DND-41 (cell line): ENCODE results near the gene MMP28.

Source experiments
- CTCF ChIP-seq: IDR thresholded peaks from 2 replicates; pipeline ENCODE4 v1.5.1; 2012; ENCODE audit warnings: borderline replicate concordance, low read length, moderate library complexity, mild to moderate bottlenecking; ENCODE audit not compliant: poor library complexity, severe bottlenecking; ENCODE audit errors: extremely low read depth
- EZH2 ChIP-seq: IDR thresholded peaks from 3 replicates; pipeline ENCODE4 v1.6.1; 2012; ENCODE audit warnings: borderline replicate concordance, low read depth, mild to moderate bottlenecking, moderate library complexity, low read length, inconsistent platforms; ENCODE audit not compliant: severe bottlenecking

DNA sequence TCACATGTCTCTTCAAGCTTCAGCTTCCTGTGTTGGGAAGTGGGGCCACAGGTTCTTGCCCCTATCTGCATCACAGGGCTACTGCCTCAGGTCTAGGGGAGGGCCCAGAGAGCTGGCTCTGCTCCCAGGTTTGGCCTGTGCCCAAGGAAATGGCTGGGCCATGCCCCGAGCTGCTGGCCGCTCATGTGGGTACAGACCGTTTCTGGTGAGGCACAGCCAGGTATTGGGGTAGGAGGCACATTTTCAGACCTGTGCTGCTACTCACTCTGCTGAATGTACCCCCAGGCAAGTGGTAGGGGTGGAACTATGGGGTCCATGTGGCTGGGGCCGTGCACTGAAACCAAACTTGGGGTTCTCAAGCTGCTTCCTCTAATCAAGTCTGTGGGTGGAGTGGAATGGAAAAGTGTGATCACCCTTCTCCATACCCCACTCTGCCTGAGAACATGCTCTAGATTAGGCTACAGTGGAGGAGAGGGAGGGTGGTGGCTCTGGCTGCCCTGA, 47.0 kb downstream of the MMP28 start:
- TF ChIP-seq CTCF (no peak), EZH2 (no peak)
